CD4-positive, alpha-beta T cell treated with Interleukin-17A for 1 hour (primary cell): ENCODE measurements around the gene HIPK1.
"Not testable (repeated sequence)": the region's sequence is repeated elsewhere in the genome, so short reads cannot be mapped to it uniquely, and the experiment has no call there.

ENCODE experiments used
- DNase-seq: peaks from one replicate; pipeline ENCODE4 v3.0.0-alpha.2; 2020

Gene HIPK1

DNA sequence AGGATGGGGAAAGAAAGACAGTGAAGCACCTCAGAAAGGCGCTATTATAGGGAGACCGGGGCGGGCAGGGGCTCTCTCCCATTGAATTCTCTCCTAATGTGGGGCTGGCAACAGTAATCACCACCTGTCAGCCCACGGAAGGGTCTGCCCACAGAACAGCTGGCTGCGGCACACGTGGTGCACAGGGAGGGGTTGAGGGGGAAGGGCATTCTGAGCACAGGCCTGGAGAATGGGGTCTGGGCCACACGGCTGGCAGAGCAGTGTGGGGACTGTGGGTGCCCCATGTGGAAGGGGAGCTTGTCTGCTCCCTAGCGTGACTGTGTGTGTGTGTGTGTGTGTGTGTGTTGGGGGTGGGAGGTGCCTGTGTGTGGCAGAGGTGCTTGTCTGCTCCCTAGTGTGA, 54.3 kb downstream of the HIPK1 start:
- DNase-seq, result no peak

DNA sequence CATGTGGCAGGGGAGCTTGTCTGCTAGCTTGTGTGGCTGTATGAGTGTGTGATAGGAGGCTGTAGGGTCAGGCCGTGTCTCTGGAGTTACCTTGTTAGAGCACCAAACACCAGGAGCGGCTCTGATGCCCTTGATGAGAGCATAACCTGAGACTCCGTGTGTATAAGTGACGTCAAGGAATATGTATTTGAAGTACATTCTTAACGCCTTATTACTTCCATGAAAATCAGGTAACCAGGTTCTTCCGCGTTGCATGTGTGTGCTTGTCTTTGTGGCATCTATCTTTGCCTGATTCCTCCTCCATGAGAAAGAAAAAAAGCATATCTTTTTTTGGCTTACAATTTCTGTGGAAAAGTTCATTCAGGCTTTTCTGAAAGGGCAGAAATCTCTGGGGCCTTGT, 54.7 kb downstream of the HIPK1 start:
- DNase-seq, result no peak

DNA sequence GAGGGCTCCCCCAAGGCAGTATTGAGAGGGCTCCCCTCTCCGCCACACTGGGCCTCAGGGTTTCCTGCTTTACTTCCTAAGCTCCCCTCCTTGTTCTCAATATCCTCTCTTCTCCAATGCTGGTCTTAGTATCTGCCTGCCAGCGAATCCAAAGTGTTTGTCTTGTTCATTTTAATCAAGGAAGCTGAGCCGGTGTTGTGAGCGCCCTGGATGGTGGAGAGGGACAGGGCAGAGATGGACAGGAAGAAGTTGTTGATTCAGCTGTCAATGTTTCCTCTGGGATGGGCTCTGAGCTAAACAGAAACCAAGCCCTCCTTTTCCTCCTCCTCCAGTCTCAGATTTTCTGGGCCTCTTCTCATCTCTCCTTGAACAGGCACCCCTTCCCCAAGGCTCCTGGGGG, 55.6 kb downstream of the HIPK1 start:
- DNase-seq, result no peak

DNA sequence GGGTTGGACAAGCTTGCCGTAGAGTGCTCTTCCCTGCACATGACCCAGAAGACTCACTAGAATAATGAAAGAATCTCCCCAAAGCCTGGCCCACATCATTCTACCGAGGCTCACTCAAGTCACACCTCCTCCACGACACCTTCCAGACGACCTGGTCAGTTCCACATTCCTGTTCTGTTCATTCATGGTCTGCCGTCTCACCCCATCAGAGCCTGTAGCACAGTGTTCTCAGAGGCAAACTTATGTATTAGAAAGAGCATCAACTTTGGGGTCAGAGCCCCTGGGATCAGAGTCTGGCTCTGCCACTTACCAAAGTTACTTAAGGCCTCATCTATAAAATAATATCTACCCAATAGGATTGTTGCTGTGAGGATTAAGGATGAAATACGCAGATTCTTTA, 57.7 kb downstream of the HIPK1 start:
- DNase-seq, result no peak

DNA sequence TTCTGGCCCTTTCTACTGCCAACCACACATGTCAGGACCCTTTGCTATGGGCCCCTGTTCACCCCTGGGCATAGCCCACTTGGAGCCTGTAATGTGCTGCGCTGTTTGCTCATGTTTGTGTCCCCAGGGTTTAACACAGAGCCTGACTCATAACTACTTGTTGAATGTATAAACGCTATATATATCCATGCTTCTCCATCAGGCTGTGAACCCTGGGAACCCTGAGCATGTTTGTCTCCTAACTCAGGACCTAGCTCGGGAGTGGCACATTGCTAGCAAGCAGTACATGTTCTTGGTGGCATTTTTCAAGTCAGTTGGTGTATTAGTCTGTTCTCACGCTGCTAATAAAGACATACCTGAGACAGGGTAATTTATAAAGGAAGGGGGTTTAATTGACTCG, 58.1 kb downstream of the HIPK1 start:
- no peak for DNase-seq

DNA sequence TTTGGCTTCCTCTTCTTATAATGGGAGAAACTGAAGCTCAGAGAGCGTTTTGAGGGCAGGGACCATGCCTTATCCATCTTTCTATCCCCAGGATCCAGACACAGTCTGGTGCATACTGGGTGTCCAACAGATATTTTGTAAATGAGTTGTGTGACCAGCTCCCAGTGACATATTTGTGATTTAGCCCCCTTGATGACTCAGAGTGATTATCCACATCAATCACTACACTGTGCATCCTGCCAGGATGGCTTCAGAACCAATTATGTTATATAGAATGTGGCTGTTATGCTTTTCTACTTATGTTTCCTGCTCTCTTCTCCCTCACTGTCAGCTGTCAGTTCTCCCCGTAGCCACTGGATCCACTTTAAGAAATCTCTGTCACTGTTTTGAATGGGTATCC, 61.4 kb downstream of the HIPK1 start:
- no peak for DNase-seq

DNA sequence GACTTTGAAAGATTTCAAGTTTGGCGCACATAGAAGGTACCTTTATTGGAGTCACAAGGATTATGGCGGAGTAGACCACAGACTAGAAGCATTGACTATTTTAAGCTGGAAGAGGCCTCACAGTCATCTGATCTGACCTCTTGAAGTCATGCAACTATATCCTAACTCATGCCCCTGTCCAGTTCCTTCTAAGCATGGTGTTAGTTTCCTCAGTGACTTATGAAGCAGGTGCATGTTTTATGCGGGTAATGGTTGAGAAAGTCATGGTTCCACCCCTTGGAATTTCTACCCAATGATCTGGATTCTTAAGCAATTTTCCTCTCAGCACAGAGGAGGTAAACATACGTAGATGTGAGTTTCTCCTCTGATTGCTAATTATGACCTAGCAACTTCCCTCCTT, 61.8 kb downstream of the HIPK1 start:
- DNase-seq, result no peak

DNA sequence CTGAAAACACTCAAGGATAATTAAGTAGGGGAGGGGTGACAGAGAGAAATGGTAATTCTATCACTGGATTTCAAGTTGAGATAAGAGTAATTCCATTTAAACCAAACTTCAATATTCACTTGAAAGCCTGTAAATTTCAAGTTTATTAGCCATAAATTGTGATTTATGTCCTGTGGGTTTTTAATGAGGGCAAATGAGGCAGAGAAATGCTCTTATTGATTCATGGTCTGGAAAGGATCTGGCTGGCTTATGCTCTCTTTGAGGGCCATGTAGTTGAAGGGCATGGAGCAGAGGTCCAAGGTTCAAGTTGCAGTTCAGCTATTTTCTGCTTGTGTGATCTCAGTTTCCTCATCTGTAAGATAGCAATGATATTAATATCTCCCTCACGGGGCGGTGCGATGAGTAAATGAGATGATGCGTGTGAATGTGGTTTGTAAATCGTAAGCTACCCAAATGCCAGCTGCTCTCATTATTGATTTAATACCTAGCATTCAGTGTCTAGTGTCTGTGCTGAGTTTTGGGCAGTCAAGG, 62.4 kb downstream of the HIPK1 start:
- no peak for DNase-seq

DNA sequence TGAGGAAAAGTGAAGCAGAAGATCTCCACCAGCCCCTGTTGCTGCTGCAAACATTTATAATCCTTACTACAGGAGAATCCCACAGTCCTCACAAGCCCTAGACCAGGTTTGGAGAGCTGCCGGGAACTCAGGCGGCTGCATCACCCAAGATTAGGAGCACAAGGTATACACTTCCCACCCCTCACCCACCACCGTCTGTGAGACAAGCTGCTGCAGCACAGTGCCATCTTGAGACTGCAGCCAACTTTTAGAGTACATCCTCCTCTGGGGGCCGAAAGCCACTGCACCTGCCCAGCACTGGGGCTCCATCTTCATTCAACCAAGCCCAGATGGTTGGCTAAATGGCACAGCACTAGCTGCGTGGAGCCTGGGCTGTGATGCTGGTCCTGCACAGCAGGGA, 63.9 kb downstream of the HIPK1 start:
- no peak for DNase-seq

DNA sequence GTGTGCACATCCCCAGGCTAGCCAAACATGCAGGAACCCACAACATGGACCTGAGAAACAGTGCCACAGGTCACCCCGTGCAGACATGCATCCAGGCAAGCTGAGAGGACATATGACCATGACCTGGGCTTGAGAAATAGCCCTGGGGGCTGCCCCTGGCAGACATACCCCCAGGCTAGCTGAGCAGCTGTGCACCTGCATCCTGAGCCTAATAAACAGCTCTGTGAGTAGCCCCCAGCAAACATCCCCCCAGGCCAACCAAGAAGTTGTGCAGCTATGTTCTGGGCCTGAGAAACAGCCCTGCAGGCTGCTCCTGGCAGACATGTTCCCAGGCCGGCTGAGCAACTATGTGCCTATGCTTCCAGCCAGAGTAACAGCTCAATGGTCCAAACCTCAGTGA, 64.6 kb downstream of the HIPK1 start:
- DNase-seq, result no peak

DNA sequence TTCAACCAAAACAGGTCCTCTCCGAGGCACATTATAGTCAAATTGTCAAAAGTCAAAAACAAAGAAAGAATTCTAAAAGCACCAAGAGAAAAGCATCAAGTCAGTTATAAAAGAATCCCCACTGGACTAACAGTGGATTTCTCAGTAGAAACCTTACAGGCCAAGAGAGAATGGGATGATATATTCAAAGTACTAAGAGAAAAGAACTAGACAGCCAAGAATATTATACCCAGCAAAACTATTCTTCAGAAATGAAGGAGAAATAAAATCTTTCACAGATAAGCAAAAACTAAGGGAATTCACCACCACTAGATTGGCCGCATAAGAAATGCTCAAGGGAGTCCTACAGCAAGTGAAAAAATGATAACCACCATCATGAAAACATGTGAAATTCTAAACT, 66.3 kb downstream of the HIPK1 start:
- no peak for DNase-seq

DNA sequence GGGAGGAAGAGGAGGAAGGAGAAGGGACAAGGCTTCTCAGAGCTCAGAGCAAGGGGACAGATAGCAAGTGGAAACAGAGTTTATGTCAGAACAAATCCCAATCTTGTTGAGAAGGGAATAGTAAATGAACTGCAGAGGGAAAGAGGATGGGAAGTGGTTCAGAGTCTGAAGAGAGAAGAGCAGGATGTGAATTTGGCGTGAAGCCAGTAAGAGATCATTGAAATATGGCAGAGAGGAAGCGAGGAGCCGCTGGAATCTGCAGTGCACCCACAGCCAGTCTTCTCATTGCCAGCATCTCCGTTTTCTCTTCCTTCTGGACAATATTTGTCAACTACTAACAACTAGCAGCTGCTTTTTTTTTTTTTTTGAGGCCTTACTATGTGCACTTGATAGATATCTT, 69.2 kb downstream of the HIPK1 start:
- no peak for DNase-seq

DNA sequence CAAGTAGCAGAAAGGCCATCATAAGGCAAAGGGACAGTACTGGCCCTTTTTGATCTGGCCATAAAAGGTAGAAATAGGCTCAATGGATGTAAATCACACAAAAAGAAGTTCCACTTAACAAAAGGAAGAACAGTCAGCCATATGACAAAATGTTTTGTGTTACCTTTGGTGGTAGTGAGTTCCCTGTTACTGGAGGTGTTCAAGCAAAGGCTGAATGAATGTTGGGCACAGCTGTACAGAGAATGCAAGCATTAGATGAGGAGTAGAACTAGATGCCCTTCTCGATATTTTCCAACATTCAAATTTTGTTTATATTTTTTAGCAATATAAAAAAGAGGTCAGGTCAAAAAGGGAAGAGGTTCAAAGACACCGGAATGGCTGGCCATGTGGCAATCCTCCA, 70.1 kb downstream of the HIPK1 start:
- no peak for DNase-seq

DNA sequence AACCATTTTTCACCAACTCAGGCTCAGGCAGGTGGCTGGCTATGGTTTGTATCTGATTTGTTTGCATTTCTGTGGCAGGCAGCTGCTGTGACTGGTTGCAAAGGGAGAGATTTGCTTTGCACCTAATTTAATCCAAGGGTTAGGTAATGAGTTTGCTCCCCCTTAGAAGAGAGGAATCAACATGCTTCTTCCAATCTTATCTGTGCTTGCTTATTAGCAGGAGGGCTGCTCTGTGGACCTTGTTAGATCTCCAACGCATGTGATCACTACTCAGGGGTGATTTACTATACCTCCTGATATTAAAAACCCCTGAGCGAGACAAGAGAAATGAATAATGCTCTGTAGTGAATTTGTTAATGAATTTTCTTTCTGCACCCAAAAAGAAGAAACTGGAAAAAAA, 70.7 kb downstream of the HIPK1 start:
- DNase-seq, result no peak

DNA sequence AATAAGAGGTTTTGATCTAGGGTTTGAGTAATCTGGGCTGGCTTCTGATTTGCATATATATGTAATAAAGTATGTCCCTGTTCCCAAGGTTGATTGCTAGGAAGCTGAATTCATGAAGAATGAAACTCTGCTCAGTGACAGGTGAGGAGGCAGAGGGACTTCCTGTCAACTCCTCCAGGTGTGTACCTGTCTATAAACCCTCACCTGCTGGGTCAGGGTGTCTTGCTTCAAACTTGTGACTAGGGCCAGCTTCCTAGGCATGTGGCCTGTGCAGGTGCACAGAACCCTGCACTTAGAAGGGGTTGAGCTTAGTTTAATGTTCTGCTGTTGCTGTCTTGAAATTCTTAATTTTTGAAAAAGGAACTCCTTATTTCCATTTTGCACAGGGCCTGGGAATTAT, 71.3 kb downstream of the HIPK1 start:
- no peak for DNase-seq

DNA sequence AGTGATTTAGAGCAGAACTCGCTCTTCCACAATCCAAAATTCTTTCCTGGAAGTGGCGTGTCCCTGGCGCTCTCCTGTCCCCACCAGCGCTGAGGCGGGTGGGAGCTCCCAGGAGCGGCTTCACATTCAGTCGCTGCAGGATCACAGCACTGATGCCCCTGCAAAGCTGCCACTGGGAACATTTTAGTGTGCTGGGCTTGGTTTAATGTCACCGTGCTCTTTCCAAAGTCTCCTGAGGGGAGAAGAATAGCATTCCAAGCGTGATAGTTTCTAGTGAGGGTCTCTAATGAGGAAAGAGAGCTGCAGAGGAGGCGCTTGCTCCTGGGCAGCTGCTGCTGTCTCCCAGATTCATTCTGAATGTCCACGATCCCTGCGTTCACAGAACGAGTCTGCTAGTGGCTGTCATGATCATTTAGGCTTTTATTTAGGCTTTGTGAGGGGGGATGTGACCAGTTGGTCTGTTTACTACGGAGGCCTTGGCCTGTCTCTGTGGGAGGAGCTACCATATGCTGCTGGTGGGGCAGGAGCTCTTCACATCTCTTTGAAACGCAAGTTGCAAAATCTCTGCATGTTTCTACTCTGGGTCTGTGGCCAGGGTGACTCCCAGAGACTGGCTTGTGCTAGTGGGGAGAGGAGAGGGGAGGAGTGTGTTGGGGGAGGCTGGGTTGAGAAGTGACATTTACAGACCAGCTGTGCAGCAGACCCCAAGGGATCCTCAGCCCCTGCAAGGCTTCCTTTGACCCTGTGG, 73.5 kb downstream of the HIPK1 start:
- no peak for DNase-seq

DNA sequence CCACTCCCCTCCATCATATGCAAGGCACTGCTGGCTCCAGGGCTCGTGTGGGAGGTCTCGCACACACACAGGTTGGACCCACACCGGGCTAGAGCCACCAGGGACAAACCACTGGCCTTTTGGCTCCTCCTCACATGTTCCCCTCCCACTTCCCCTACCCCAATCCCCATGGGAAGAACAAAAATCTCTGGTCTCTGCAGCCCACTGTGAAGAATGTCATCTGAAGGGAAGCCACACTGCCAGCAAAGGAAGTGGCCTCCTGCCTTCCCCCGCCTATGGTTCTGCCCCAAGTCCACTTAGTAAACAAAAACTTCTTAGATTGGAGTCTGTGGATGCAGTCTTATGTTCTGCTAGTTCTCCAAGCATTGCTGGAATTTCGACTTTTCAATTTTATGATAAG, 74.3 kb downstream of the HIPK1 start:
- DNase-seq, result no peak

DNA sequence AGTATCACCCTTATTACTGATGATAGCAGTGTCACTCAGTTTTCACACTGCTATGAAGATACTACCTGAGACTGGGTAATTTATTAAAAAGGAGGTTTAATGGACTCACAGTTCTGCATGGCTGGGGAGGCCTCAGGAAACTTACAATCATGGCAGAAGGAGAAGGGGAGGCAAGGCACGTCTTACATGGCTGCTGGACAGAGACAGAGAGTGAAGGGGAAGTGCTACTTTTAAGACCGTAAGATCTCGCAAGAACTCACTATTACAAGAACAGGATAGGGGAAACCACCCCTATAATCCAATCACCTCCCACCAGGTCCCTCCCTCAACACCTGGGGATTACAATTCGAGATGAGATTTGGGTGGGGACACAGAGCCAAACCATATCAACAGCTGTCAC, 77.7 kb downstream of the HIPK1 start:
- not testable (repeated sequence) for DNase-seq

DNA sequence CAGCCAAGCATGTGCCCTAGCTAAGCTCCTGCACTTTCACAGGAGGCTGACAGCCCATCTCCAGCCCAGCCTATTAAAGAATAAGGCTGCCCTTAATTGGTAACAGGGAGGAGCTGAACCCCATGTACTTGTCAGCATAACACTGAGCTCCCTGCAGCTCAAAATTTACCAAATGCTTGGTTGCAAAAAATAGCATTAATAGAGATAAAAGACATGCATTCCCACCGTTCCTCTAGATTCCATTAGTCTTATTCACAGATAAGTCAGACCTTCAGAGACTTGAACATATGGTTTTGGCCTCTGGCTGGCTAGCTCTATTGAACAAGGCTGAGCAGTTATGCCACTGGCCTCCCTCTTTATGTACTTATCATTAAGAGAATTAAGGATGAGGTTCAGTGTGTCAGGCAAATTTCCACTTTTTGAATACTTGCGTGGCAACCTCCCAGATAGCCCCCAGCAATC, 79.4 kb downstream of the HIPK1 start:
- DNase-seq, result no peak

DNA sequence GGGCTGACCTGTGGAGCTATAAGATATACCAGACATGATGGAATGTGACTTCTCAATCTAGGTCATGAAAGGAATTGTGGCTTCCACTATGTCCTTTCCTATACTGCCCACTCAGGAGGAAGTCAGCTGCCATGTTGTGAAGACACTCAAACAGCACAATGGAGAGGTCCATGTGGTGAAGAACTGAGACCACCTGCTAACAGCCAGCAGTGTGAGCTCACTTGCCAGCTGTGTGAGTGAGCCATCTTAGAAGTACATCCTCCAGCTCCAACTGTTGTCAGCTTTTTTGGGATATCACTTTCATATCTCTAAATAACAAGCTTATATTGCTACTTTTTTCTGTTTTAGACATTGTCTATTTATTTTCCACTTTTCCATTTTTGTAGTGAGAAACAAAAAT, 79.9 kb downstream of the HIPK1 start:
- DNase-seq, result no peak

DNA sequence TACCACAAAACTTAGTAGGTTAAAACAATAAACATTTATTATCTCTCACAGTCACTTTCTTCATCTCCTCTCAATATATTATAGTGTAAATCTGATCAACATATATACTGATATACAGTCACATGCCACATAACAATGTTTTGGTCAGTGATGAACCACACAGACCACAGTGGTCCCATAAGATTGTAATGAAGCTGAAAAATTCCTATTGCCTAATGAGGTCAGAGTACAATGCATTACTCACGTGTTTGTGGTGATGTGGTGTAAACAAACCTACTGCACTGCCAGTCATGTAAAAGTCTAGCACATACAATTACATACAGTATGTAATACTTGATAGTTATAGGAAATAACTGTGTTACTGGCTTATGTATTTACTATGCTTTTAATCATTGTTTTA, 80.3 kb downstream of the HIPK1 start:
- DNase-seq, result no peak

DNA sequence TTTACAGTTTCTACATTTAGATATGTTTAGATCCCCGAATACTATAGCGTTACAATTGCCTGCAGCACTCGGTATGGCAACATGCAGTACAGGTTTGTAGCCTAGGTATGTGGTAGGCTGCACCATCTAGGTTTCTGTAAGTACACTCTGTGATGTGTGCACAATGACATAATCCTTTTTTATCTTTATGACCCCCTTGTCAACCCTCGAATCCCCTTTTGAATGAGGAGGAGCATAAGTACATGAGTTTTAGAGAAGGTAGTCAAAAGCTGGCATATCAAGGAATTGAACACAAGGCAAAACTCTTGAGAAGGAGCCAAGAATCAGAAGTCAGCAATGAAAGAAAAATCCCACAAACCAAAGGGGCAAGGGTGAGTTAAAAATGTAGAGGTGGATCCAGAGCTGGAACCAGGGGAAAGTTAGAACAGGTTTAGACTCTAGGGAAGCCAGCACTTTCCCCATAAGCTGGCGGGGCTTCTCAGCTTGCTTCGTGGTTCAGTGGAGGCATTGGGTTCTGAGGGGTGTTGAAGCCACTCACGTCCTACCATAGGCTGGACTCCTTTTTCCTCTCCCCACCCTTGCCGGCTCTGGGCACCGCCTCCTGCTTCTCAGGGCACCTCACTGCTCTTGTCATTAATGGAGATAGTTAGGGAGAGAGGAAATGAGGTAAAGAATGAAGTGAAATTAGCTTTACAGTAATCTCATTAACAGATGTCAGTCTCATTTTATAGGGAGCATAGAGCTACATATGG, 81.5 kb downstream of the HIPK1 start:
- DNase-seq, result no peak

DNA sequence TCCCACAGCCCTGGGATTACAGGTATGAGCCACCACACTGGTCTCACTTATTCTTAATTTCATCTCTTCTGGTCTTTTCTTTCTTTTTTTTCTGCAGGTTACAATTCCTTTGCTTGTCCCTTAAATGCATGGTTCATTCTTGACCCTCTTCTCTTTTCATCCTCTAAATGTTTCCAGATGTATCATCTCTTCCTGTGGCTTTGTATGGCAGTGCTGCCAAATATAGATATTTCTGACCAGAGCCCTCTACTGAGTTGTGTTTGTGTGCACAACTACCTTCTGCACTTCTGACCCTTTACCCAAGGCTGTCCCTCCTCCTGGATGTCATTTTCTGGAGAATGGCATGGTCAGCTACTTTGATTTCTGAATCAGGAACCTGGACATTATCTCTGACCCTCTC, 82.7 kb downstream of the HIPK1 start:
- DNase-seq, result no peak

DNA sequence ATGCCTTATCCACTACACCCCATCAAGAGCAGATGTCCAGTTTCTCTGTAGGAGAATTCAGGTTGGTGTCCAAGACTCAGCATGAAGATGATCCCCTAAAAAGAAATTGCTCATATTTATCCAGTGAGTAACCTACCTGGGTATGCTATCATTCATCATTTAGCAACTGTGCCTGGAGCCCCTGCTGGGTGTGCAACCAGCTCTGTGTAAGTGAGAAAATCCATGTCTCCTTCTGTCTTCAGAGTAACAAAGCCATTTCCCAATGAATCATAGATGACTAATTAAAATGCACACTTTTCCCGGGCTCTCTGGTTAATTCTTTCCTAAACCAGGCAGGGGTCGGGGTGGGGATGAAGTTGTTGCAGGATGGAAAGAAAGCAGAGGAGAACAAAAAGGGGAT, 86.0 kb downstream of the HIPK1 start:
- no peak for DNase-seq

DNA sequence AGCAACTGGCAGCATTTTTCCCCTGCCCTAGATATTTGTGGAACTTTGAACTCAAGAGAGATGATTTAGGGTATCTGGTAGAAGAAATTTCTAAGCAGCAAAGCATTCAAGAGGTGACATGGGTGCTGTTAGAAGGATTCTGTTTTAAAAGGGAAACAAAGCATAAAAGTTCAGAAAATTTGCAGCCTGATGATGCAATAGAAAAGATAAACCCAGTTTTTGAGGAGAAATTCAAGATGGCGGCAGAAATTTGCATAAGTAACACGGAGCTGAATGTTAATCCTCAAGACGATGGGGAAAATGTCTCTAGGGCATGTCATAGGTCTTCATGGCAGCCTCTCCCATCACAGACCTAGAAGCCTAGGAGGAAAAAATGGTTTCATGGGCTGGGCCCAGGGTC, 90.6 kb downstream of the HIPK1 start:
- DNase-seq, result not testable (repeated sequence)
